ENCODE data around the gene UTF1. TPM values are rescaled to one million over a fixed set of nuclear protein-coding genes. Genes with fewer than 3 reads are reported as not detected.
A peak's percentile ranks its signal among the peaks of the same experiment; 100 is the strongest.

Gene UTF1
- total and polyA plus RNA-seq, 7 experiments from 2014 or later, result 0.56 TPM; not detected in 6

GRCh38 chr10:133238466-133238804, 8.4 kb downstream of the UTF1 start:
- CTCF ChIA-PET, result no interaction called here
- peak overlapping the region in 6 of 10 donors; percentile 19 to 79 (median 44) for H3K4me3 Mint-ChIP-seq

GRCh38 chr10:133239990-133240389, 10.0 kb downstream of the UTF1 start:
- ChIA-PET POLR2A (no interaction called here), CTCF (no interaction called here)
- Mint-ChIP-seq H3K4me1 (peaks cover 11 to 33% (median 18%) of the 10 kb centered on the region in 7 donors), H3K27me3 (peaks cover 38 to 53% (median 46%) of the 10 kb centered on the region in 5 donors), H3K27ac (no peak overlapping the region), H3K9me3 (no peaks in the 10 kb centered on the region), H3K4me3 (no peak overlapping the region), H3K36me3 (no peaks in the 10 kb centered on the region)
- DNase-seq (peak in 1 of 9 donors; percentile 7), ATAC-seq (no peak)
- Histone ChIP-seq H3K27ac (ENCODE audit: low read depth, low read length) (no peak overlapping the region), H3K9me3 (ENCODE audit: control insufficient read depth in 2 of 3, low read length in 3 of 3) (no peaks in the 10 kb centered on the region), H3K27me3 (ENCODE audit: control insufficient read depth in 2 of 2, insufficient read depth in 2 of 2, low read length in 2 of 2) (peaks cover 3 to 13% of the 10 kb centered on the region in 2 donors), H3K4me3 (ENCODE audit: low read length) (no peak overlapping the region), H3K4me1 (ENCODE audit: control insufficient read depth in 2 of 2, insufficient read depth in 2 of 2, low read length in 2 of 2) (peaks cover 0 to 26% of the 10 kb centered on the region in 2 donors), H3K36me3 (ENCODE audit: control insufficient read depth in 2 of 3, insufficient read depth in 3 of 3, low read length in 3 of 3) (no peaks in the 10 kb centered on the region)
- intact Hi-C loops (cut with micrococcal nuclease), result loop anchor here in 1 of 2 donors (10.0 kb wide), 1 partner anchor 95 kb away; no protein-coding TSS in a partner anchor

More at GRCh38 chr10:133238466-133238804, 8.4 kb downstream of the UTF1 start:
- H3K27me3 Mint-ChIP-seq, result peaks cover 38 to 67% (median 48%) of the 10 kb centered on the region in 5 donors
- DNase-seq (peak in 1 of 9 donors; percentile 3), ATAC-seq (no peak)
- Histone ChIP-seq H3K4me1 (ENCODE audit: control insufficient read depth in 2 of 2, insufficient read depth in 2 of 2, low read length in 2 of 2) (peaks cover 0 to 26% of the 10 kb centered on the region in 2 donors), H3K36me3 (ENCODE audit: control insufficient read depth in 2 of 3, insufficient read depth in 3 of 3, low read length in 3 of 3) (no peaks in the 10 kb centered on the region), H3K4me3 (ENCODE audit: low read length) (no peak overlapping the region), H3K9me3 (ENCODE audit: control insufficient read depth in 2 of 3, low read length in 3 of 3) (no peaks in the 10 kb centered on the region), H3K27me3 (ENCODE audit: control insufficient read depth in 2 of 2, insufficient read depth in 2 of 2, low read length in 2 of 2) (peaks cover 3 to 13% of the 10 kb centered on the region in 2 donors), H3K27ac (ENCODE audit: low read depth, low read length) (no peak overlapping the region)
- POLR2A ChIA-PET, result no interaction called here
- H3K27ac Mint-ChIP-seq, result no peak overlapping the region
- H3K4me1 Mint-ChIP-seq, result peaks cover 11 to 33% (median 18%) of the 10 kb centered on the region in 7 donors
- no peaks in the 10 kb centered on the region for H3K36me3 Mint-ChIP-seq
- intact Hi-C loops (cut with micrococcal nuclease), result loop anchor here in 1 of 2 donors (10.0 kb wide), 1 partner anchor 94 kb away; no protein-coding TSS in a partner anchor
- H3K9me3 Mint-ChIP-seq, result peaks cover 0 to 4% (median 0%) of the 10 kb centered on the region in 11 donors

- Histone ChIP-seq H3K36me3 (ENCODE audit: control insufficient read depth in 2 of 3, insufficient read depth in 3 of 3, low read length in 3 of 3) (no peaks in the 10 kb centered on the region), H3K4me3 (ENCODE audit: low read length) (peak overlapping the region; percentile 61), H3K27me3 (ENCODE audit: control insufficient read depth in 2 of 2, insufficient read depth in 2 of 2, low read length in 2 of 2) (peaks cover 3 to 13% of the 10 kb centered on the region in 2 donors), H3K27ac (ENCODE audit: low read depth, low read length) (no peak overlapping the region), H3K9me3 (ENCODE audit: control insufficient read depth in 2 of 3, low read length in 3 of 3) (no peaks in the 10 kb centered on the region), H3K4me1 (ENCODE audit: control insufficient read depth in 2 of 2, insufficient read depth in 2 of 2, low read length in 2 of 2) (peaks cover 0 to 20% of the 10 kb centered on the region in 2 donors)
- Mint-ChIP-seq H3K4me1 (peaks cover 11 to 29% (median 14%) of the 10 kb centered on the region in 7 donors), H3K9me3 (no peaks in the 10 kb centered on the region), H3K4me3 (peak overlapping the region; percentile 60 to 88 (median 78)), H3K27ac (peak overlapping the region in 2 of 9 donors; percentile 22 to 26), H3K27me3 (peaks cover 34 to 46% (median 42%) of the 10 kb centered on the region in 5 donors), H3K36me3 (no peaks in the 10 kb centered on the region)
- intact Hi-C loops (cut with micrococcal nuclease), result no loop called here
- ChIA-PET POLR2A (no interaction called here), CTCF (no interaction called here)
- ATAC-seq (peak; percentile 17), DNase-seq (peak in 1 of 9 donors; percentile 7)
Observed at GRCh38 chr10:133241501-133242205, 11.6 kb downstream of the UTF1 start.

- Histone ChIP-seq H3K27me3 (ENCODE audit: control insufficient read depth in 2 of 2, insufficient read depth in 2 of 2, low read length in 2 of 2) (peaks cover 3 to 13% of the 10 kb centered on the region in 2 donors), H3K27ac (ENCODE audit: low read depth, low read length) (no peak overlapping the region), H3K4me3 (ENCODE audit: low read length) (no peak overlapping the region), H3K4me1 (ENCODE audit: control insufficient read depth in 2 of 2, insufficient read depth in 2 of 2, low read length in 2 of 2) (peaks cover 0 to 11% of the 10 kb centered on the region in 2 donors), H3K9me3 (ENCODE audit: control insufficient read depth in 2 of 3, low read length in 3 of 3) (no peaks in the 10 kb centered on the region), H3K36me3 (ENCODE audit: control insufficient read depth in 2 of 3, insufficient read depth in 3 of 3, low read length in 3 of 3) (no peaks in the 10 kb centered on the region)
- peaks cover 34 to 44% (median 42%) of the 10 kb centered on the region in 5 donors for H3K27me3 Mint-ChIP-seq
- ChIA-PET POLR2A (no interaction called here), CTCF (no interaction called here)
- H3K4me3 Mint-ChIP-seq, result peak overlapping the region in 6 of 10 donors; percentile 6 to 68 (median 46)
- ATAC-seq (no peak), DNase-seq (no peak)
- peaks cover 11 to 29% (median 14%) of the 10 kb centered on the region in 7 donors for H3K4me1 Mint-ChIP-seq
- H3K9me3 Mint-ChIP-seq, result no peaks in the 10 kb centered on the region
- peak overlapping the region in 2 of 9 donors; percentile 48 to 73 for H3K27ac Mint-ChIP-seq
- H3K36me3 Mint-ChIP-seq, result no peaks in the 10 kb centered on the region
- intact Hi-C loops (cut with micrococcal nuclease), result no loop called here
Observed at GRCh38 chr10:133242611-133243356, 12.8 kb downstream of the UTF1 start.

- Mint-ChIP-seq H3K4me3 (no peak overlapping the region), H3K36me3 (no peaks in the 10 kb centered on the region), H3K27me3 (peaks cover 29 to 42% (median 39%) of the 10 kb centered on the region in 5 donors), H3K9me3 (no peaks in the 10 kb centered on the region), H3K4me1 (peaks cover 11 to 27% (median 14%) of the 10 kb centered on the region in 7 donors), H3K27ac (no peak overlapping the region)
- DNase-seq (no peak), ATAC-seq (no peak)
- H3K27ac ChIP-seq (ENCODE audit: low read depth, low read length), result no peak overlapping the region
- H3K36me3 ChIP-seq (ENCODE audit: control insufficient read depth in 2 of 3, insufficient read depth in 3 of 3, low read length in 3 of 3), result no peaks in the 10 kb centered on the region
- H3K4me3 ChIP-seq (ENCODE audit: low read length), result no peak overlapping the region
- H3K4me1 ChIP-seq (ENCODE audit: control insufficient read depth in 2 of 2, insufficient read depth in 2 of 2, low read length in 2 of 2), result peaks cover 0 to 11% of the 10 kb centered on the region in 2 donors
- intact Hi-C loops (cut with micrococcal nuclease), result no loop called here
- H3K9me3 ChIP-seq (ENCODE audit: control insufficient read depth in 2 of 3, low read length in 3 of 3), result no peaks in the 10 kb centered on the region
- H3K27me3 ChIP-seq (ENCODE audit: control insufficient read depth in 2 of 2, insufficient read depth in 2 of 2, low read length in 2 of 2), result peaks cover 3 to 12% of the 10 kb centered on the region in 2 donors
- CTCF ChIA-PET, result interaction anchor here (0.7 kb wide), 1 partner anchor 810 kb away, joined by 4 read pairs; no protein-coding TSS in a partner anchor
- POLR2A ChIA-PET, result no interaction called here
Observed at GRCh38 chr10:133243593-133243992, 13.6 kb downstream of the UTF1 start.

GRCh38 chr10:133245439-133246235, 15.6 kb downstream of the UTF1 start:
- H3K27me3 Mint-ChIP-seq, result peaks cover 20 to 33% (median 26%) of the 10 kb centered on the region in 5 donors
- no peak overlapping the region for H3K27ac ChIP-seq (ENCODE audit: low read depth, low read length)
- H3K36me3 ChIP-seq (ENCODE audit: control insufficient read depth in 2 of 3, insufficient read depth in 3 of 3, low read length in 3 of 3), result no peaks in the 10 kb centered on the region
- no peak overlapping the region for H3K4me3 Mint-ChIP-seq
- no peaks in the 10 kb centered on the region for H3K9me3 Mint-ChIP-seq
- H3K9me3 ChIP-seq (ENCODE audit: control insufficient read depth in 2 of 3, low read length in 3 of 3), result no peaks in the 10 kb centered on the region
- H3K4me3 ChIP-seq (ENCODE audit: low read length), result no peak overlapping the region
- ChIA-PET CTCF (no interaction called here), POLR2A (interaction anchor here (1.1 kb wide), 1 partner anchor 11 kb away, joined by 3 read pairs; no protein-coding TSS in a partner anchor)
- DNase-seq, result no peak
- peaks cover 10 to 27% (median 13%) of the 10 kb centered on the region in 7 donors for H3K4me1 Mint-ChIP-seq
- no peaks in the 10 kb centered on the region for H3K36me3 Mint-ChIP-seq
- intact Hi-C loops (cut with micrococcal nuclease), result no loop called here
- no peak for ATAC-seq
- peaks cover 0 to 11% of the 10 kb centered on the region in 2 donors for H3K4me1 ChIP-seq (ENCODE audit: control insufficient read depth in 2 of 2, insufficient read depth in 2 of 2, low read length in 2 of 2)
- peaks cover 0 to 7% of the 10 kb centered on the region in 2 donors for H3K27me3 ChIP-seq (ENCODE audit: control insufficient read depth in 2 of 2, insufficient read depth in 2 of 2, low read length in 2 of 2)
- no peak overlapping the region for H3K27ac Mint-ChIP-seq
